B cell (primary cell): Measurements from ENCODE around the gene LAMC2. TPM values are rescaled to one million over a fixed set of nuclear protein-coding genes. Genes with fewer than 3 reads are reported as not detected.

Source experiments
- ATAC-seq: fragments of 200-7000 bp; cut with Tn5 transposase; one replicate; pipeline ENCODE4 v1.10.0; 2021; ENCODE audit warnings: low read depth, mild to moderate bottlenecking, moderate number of reproducible peaks, moderate library complexity
- CTCF ChIA-PET: fragments of 350-600 bp; sonication (Branson Sonifier 250); formaldehyde crosslinking; loops from one replicate; lab custom pipeline; 2021; ENCODE audit warnings: antibody characterized with exemption, inconsistent platforms; lab: Charles Lee
- POLR2A ChIA-PET: fragments of 350-600 bp; sonication (Branson Sonifier 250); formaldehyde crosslinking; loops from one replicate; lab custom pipeline; 2021; ENCODE audit warnings: antibody characterized with exemption; lab: Charles Lee
- DNase-seq: peaks from one replicate; pipeline ENCODE4 v3.0.0; 2013
- H2AFZ ChIP-seq: 2 replicates; pipeline ENCODE4 v1.6.1; 2012; ENCODE audit warnings: mild to moderate bottlenecking, low read depth, low read length; ENCODE audit not compliant: insufficient read depth, poor library complexity, severe bottlenecking
- H3K27ac ChIP-seq, 2 donors: 1 replicate in 1 of 2; 2 replicates in 1 of 2; pipeline ENCODE4 v1.5.1; 2012 to 2013; ENCODE audit warnings: low read length in 2 of 2, mild to moderate bottlenecking in 2 of 2, moderate library complexity in 1 of 2
- H3K27me3 ChIP-seq, 4 experiments: fragments of 200-600 bp in 1 of 4; sonication (generic) in 1 of 4; replicated peaks in 1 of 4; 1 replicate in 2 of 4; 2 replicates in 2 of 4; pipeline versions ENCODE4 v1.6.1 to v1.7.0; 2013 to 2016; ENCODE audit warnings: low read length in 3 of 4, mild to moderate bottlenecking in 2 of 4, mixed read lengths in 1 of 4, moderate library complexity in 1 of 4; ENCODE audit not compliant: insufficient read depth in 4 of 4, control insufficient read depth in 3 of 4; ENCODE audit errors: control extremely low read depth in 1 of 4
- H3K36me3 ChIP-seq, 2 experiments: replicated peaks in 1 of 2; 1 replicate in 1 of 2; 2 replicates in 1 of 2; pipeline versions ENCODE4 v1.6.1 to v1.7.1; 2013; ENCODE audit warnings: low read length in 1 of 2; ENCODE audit not compliant: insufficient read depth in 2 of 2, control insufficient read depth in 1 of 2; ENCODE audit errors: control extremely low read depth in 1 of 2, extremely low read depth in 1 of 2
- H3K4me1 ChIP-seq, 2 donors: fragments of 200-600 bp in 1 of 2; sonication (generic) in 1 of 2; 1 replicate in 1 of 2; 2 replicates in 1 of 2; pipeline versions ENCODE4 v1.5.1 to v1.6.1; 2013 to 2017; ENCODE audit warnings: low read length in 2 of 2; ENCODE audit not compliant: control insufficient read depth in 2 of 2, insufficient read depth in 2 of 2
- H3K4me2 ChIP-seq: replicated peaks from 2 replicates; pipeline ENCODE3; 2012; ENCODE audit warnings: mild to moderate bottlenecking, low read depth, low read length; ENCODE audit not compliant: poor library complexity, severe bottlenecking
- H3K4me3 ChIP-seq, 5 experiments: fragments of 200-600 bp in 1 of 5; sonication (generic) in 1 of 5; 1 replicate in 3 of 5; 2 replicates in 2 of 5; pipeline versions ENCODE4 v1.5.1 to v1.7.0; 2011 to 2016; ENCODE audit warnings: low read length in 4 of 5, mild to moderate bottlenecking in 4 of 5, low read depth in 2 of 5, control low read depth in 1 of 5, moderate library complexity in 1 of 5; ENCODE audit not compliant: insufficient read depth in 1 of 5; ENCODE audit errors: control extremely low read depth in 1 of 5, extremely low read depth in 1 of 5
- H3K79me2 ChIP-seq: fragments of 200-600 bp; sonication (generic); one replicate; pipeline ENCODE4 v1.6.0; 2016; ENCODE audit warnings: low read length; ENCODE audit not compliant: control insufficient read depth, insufficient read depth
- H3K9ac ChIP-seq: fragments of 200-600 bp; sonication (generic); 2 replicates; pipeline ENCODE4 v1.6.1; 2017; ENCODE audit warnings: mild to moderate bottlenecking, low read length, moderate library complexity
- H3K9me3 ChIP-seq, 3 donors: one replicate each; pipeline versions ENCODE4 v1.6.1 to v1.7.1; 2013; ENCODE audit warnings: low read length in 2 of 3; ENCODE audit not compliant: control insufficient read depth in 2 of 3, insufficient read depth in 1 of 3; ENCODE audit errors: control extremely low read depth in 1 of 3
- H4K20me1 ChIP-seq: 2 replicates; pipeline ENCODE4 v1.6.0; 2012; ENCODE audit warnings: mild to moderate bottlenecking, low read length; ENCODE audit not compliant: insufficient read depth, control insufficient read depth, poor library complexity, severe bottlenecking
- H3K27ac Mint-ChIP-seq: one replicate; pipeline ENCODE4 v1.8.0; 2021; ENCODE audit warnings: mixed read lengths
- H3K27me3 Mint-ChIP-seq: one replicate; pipeline ENCODE4 v1.8.0; 2021; ENCODE audit warnings: mixed read lengths
- H3K4me1 Mint-ChIP-seq: one replicate; pipeline ENCODE4 v1.8.0; 2021; ENCODE audit warnings: mixed read lengths
- H3K4me3 Mint-ChIP-seq: one replicate; pipeline ENCODE4 v1.8.0; 2021; ENCODE audit warnings: mixed read lengths
- H3K9me3 Mint-ChIP-seq: one replicate; pipeline ENCODE4 v1.8.0; 2022; ENCODE audit warnings: mixed read lengths; ENCODE audit not compliant: insufficient read depth
- CTCF ChIP-seq: fragments of 200-600 bp; IDR thresholded peaks from one replicate; pipeline ENCODE4 v1.8.0; 2022; ENCODE audit warnings: antibody characterized with exemption, mild to moderate bottlenecking
- EZH2 ChIP-seq: IDR thresholded peaks from 2 replicates; pipeline ENCODE4 v1.6.1; 2012; ENCODE audit warnings: borderline replicate concordance, low read depth, mild to moderate bottlenecking, moderate library complexity, low read length; ENCODE audit not compliant: insufficient read depth, poor library complexity, severe bottlenecking
- WGBS: methylation state at CpG from one replicate; pipeline ENCODE4 v1.1.5; 2013; ENCODE audit warnings: missing lambda C conversion rate; ENCODE audit not compliant: insufficient coverage; 5-methylcytosine and 5-hydroxymethylcytosine counted together
- intact Hi-C: fragments of 100-400 bp; cut with micrococcal nuclease; formaldehyde crosslinking; loops from one replicate; pipeline ENCODE4 v1.10.0; 2022
- polyA plus RNA-seq: library from polyadenylated mRNA; depleted of rRNA; stranded (reverse); fragments of >200 nt; gene quantifications from 2 replicates; pipeline ENCODE4 v1.2.3, GENCODE V29; 2012
- total RNA-seq, 2 donors: library from RNA; stranded (reverse); fragments of 120-200 nt in 1 of 2; gene quantifications; 1 replicate in 1 of 2; 2 replicates in 1 of 2; pipeline versions ENCODE4 v1.2.3 to v1.2.4, GENCODE V29; 2013 to 2022

The LAMC2 gene
- total and polyA plus RNA-seq, 2 donors (not counting 1 experiment from before 2014, with no cell fraction given), result not detected

- peaks cover 2% of the 10 kb centered on the region for H3K4me1 Mint-ChIP-seq
- H3K9ac ChIP-seq, result no peak overlapping the region
- no peaks in the 10 kb centered on the region for H3K79me2 ChIP-seq
- no peak overlapping the region for H3K27ac ChIP-seq
- H3K9me3 Mint-ChIP-seq, result no peaks in the 10 kb centered on the region
- no peak overlapping the region for H3K4me2 ChIP-seq
- TF ChIP-seq EZH2 (no peak), CTCF (no peak)
- H3K27ac Mint-ChIP-seq, result no peak overlapping the region
- H3K36me3 ChIP-seq, result no peaks in the 10 kb centered on the region
- no peak for ATAC-seq
- CTCF ChIA-PET, result no interaction called here
- intact Hi-C loops, result no loop called here
- no peak overlapping the region for H3K4me3 ChIP-seq
- POLR2A ChIA-PET, result no interaction called here
- H4K20me1 ChIP-seq, result no peaks in the 10 kb centered on the region
- DNase-seq, result no peak
- H2AFZ ChIP-seq, result no peak overlapping the region
- peaks cover 42% of the 10 kb centered on the region for H3K27me3 Mint-ChIP-seq
- H3K4me1 ChIP-seq, result no peaks in the 10 kb centered on the region
- no peaks in the 10 kb centered on the region for H3K9me3 ChIP-seq
- 96% methylated on average over 4 of the region's 4 CpGs for WGBS
- no peak overlapping the region for H3K4me3 Mint-ChIP-seq
- peaks cover 0 to 5% (median 2%) of the 10 kb centered on the region in 4 experiments for H3K27me3 ChIP-seq
Observed at GRCh38 chr1:183197762-183198161, 11.7 kb downstream of the LAMC2 start.

DNA sequence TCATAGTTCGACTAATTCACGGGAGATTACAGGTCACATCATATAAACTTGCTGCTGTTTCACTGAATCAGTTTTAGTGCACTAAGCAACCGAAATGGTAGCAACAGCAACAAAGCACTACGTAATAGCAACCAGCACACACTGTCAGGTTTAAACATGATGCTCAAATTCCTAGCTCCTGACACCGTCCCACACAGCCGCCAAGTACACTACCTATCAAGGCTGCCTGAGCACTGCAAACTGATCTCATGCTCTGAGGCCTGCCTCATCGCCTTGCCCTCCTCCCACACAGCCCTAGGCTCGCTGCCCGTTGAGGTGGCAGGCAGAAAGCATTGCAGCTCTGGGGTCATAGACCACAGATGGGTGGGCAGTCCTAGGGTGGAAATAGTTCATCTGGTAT, 12.4 kb downstream of the LAMC2 start:
- Histone ChIP-seq H3K27me3 (peaks cover 0 to 5% (median 2%) of the 10 kb centered on the region in 4 experiments), H3K9ac (no peak overlapping the region), H3K4me2 (no peak overlapping the region), H3K9me3 (no peaks in the 10 kb centered on the region), H3K36me3 (no peaks in the 10 kb centered on the region), H3K79me2 (no peaks in the 10 kb centered on the region), H3K4me3 (no peak overlapping the region), H4K20me1 (no peaks in the 10 kb centered on the region), H3K4me1 (no peaks in the 10 kb centered on the region), H3K27ac (no peak overlapping the region), H2AFZ (no peak overlapping the region)
- H3K27me3 Mint-ChIP-seq, result peaks cover 36% of the 10 kb centered on the region
- ATAC-seq (no peak), DNase-seq (no peak)
- H3K4me3 Mint-ChIP-seq, result no peak overlapping the region
- POLR2A ChIA-PET, result no interaction called here
- intact Hi-C loops, result no loop called here
- TF ChIP-seq CTCF (no peak), EZH2 (no peak)
- no peaks in the 10 kb centered on the region for H3K9me3 Mint-ChIP-seq
- H3K27ac Mint-ChIP-seq, result no peak overlapping the region
- CTCF ChIA-PET, result no interaction called here
- 100% methylated on average over 5 of the region's 9 CpGs for WGBS
- peaks cover 2% of the 10 kb centered on the region for H3K4me1 Mint-ChIP-seq
